ENCODE measurements around the gene C2CD4B. TPM values are rescaled to one million over a fixed set of nuclear protein-coding genes. Genes with fewer than 3 reads are reported as not detected.

C2CD4B gene
- polyA plus RNA-seq, 1 donor (not counting 4 experiments of a cell fraction or from before 2014, with no cell fraction given) = not detected

- H3K4me2 ChIP-seq (ENCODE audit: control insufficient read depth, extremely low read depth, insufficient read depth, low read depth, low read length) = no peak overlapping the region
These were observed 27.0 kb downstream of the C2CD4B start for GRCh38 chr15:62138124-62138523.

GRCh38 chr15:62136911-62137865, 27.9 kb downstream of the C2CD4B start:
- Histone ChIP-seq H3K36me3 (ENCODE audit: control insufficient read depth in 2 of 2, extremely low read depth in 1 of 2, insufficient read depth in 2 of 2, low read length in 2 of 2) (no peaks in the 10 kb centered on the region), H3K9ac (ENCODE audit: control insufficient read depth, extremely low read depth, insufficient read depth, low read length) (no peak overlapping the region), H4K20me1 (ENCODE audit: control insufficient read depth, extremely low read depth, insufficient read depth, low read length) (no peaks in the 10 kb centered on the region), H3K79me2 (ENCODE audit: control insufficient read depth, insufficient read depth, low read length) (no peaks in the 10 kb centered on the region), H3K9me3 (ENCODE audit: control insufficient read depth, low read depth, low read length) (no peaks in the 10 kb centered on the region), H3K27ac (ENCODE audit: control insufficient read depth, insufficient read depth, low read length) (no peak overlapping the region), H3K4me1 (ENCODE audit: control insufficient read depth, extremely low read depth, insufficient read depth, low read length) (peaks cover 13% of the 10 kb centered on the region), H3K4me2 (ENCODE audit: control insufficient read depth, extremely low read depth, insufficient read depth, low read depth, low read length) (no peak overlapping the region), H3K9me1 (ENCODE audit: control insufficient read depth, extremely low read depth, insufficient read depth, low read length) (no peaks in the 10 kb centered on the region), H3K4me3 (ENCODE audit: control insufficient read depth in 2 of 3, extremely low read depth in 1 of 3, insufficient read depth in 2 of 3, low read depth in 1 of 3, low read length in 3 of 3) (no peak overlapping the region), H2AFZ (ENCODE audit: control insufficient read depth, low read length) (no peak overlapping the region), H3K27me3 (ENCODE audit: control insufficient read depth, extremely low read depth, insufficient read depth, low read length) (no peaks in the 10 kb centered on the region)
- DNase-seq (ENCODE audit: low read depth, low spot score) = no peak
- TF ChIP-seq EZH2 (IDR thresholded peaks at IDR 0.05; ENCODE audit: low read length) = no peak
- TF ChIP-seq, protein P1, sequence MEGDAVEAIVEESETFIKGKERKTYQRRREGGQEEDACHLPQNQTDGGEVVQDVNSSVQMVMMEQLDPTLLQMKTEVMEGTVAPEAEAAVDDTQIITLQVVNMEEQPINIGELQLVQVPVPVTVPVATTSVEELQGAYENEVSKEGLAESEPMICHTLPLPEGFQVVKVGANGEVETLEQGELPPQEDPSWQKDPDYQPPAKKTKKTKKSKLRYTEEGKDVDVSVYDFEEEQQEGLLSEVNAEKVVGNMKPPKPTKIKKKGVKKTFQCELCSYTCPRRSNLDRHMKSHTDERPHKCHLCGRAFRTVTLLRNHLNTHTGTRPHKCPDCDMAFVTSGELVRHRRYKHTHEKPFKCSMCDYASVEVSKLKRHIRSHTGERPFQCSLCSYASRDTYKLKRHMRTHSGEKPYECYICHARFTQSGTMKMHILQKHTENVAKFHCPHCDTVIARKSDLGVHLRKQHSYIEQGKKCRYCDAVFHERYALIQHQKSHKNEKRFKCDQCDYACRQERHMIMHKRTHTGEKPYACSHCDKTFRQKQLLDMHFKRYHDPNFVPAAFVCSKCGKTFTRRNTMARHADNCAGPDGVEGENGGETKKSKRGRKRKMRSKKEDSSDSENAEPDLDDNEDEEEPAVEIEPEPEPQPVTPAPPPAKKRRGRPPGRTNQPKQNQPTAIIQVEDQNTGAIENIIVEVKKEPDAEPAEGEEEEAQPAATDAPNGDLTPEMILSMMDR (optimal IDR thresholded peaks at IDR 0.05 in 1 of 3, IDR thresholded peaks at IDR 0.05 in 1 of 3, conservative IDR thresholded peaks at IDR 0.05 in 1 of 3; ENCODE audit: extremely low read depth in 1 of 3, insufficient read depth in 2 of 3, low read length in 3 of 3) = no peak
- dilution Hi-C loops (cut with MboI; ENCODE audit: extremely low pct_ligation_motif_present, low sequenced_read_pairs) = no loop called here
- no peak for FAIRE-seq

More at GRCh38 chr15:62138124-62138523, 27.0 kb downstream of the C2CD4B start:
- Histone ChIP-seq H3K4me1 (ENCODE audit: control insufficient read depth, extremely low read depth, insufficient read depth, low read length) (peaks cover 13% of the 10 kb centered on the region), H3K9ac (ENCODE audit: control insufficient read depth, extremely low read depth, insufficient read depth, low read length) (no peak overlapping the region), H2AFZ (ENCODE audit: control insufficient read depth, low read length) (no peak overlapping the region), H3K79me2 (ENCODE audit: control insufficient read depth, insufficient read depth, low read length) (no peaks in the 10 kb centered on the region), H3K9me3 (ENCODE audit: control insufficient read depth, low read depth, low read length) (no peaks in the 10 kb centered on the region), H3K4me3 (ENCODE audit: control insufficient read depth in 2 of 3, extremely low read depth in 1 of 3, insufficient read depth in 2 of 3, low read depth in 1 of 3, low read length in 3 of 3) (no peak overlapping the region), H3K27ac (ENCODE audit: control insufficient read depth, insufficient read depth, low read length) (no peak overlapping the region), H3K27me3 (ENCODE audit: control insufficient read depth, extremely low read depth, insufficient read depth, low read length) (no peaks in the 10 kb centered on the region), H3K9me1 (ENCODE audit: control insufficient read depth, extremely low read depth, insufficient read depth, low read length) (no peaks in the 10 kb centered on the region), H3K36me3 (ENCODE audit: control insufficient read depth in 2 of 2, extremely low read depth in 1 of 2, insufficient read depth in 2 of 2, low read length in 2 of 2) (no peaks in the 10 kb centered on the region), H4K20me1 (ENCODE audit: control insufficient read depth, extremely low read depth, insufficient read depth, low read length) (no peaks in the 10 kb centered on the region)
- no peak for FAIRE-seq
- dilution Hi-C loops (cut with MboI; ENCODE audit: extremely low pct_ligation_motif_present, low sequenced_read_pairs) = no loop called here
- TF ChIP-seq EZH2 (IDR thresholded peaks at IDR 0.05; ENCODE audit: low read length) = no peak
- TF ChIP-seq, protein P1 (optimal IDR thresholded peaks at IDR 0.05 in 1 of 3, IDR thresholded peaks at IDR 0.05 in 1 of 3, conservative IDR thresholded peaks at IDR 0.05 in 1 of 3; ENCODE audit: extremely low read depth in 1 of 3, insufficient read depth in 2 of 3, low read length in 3 of 3) = no peak
- DNase-seq (ENCODE audit: low read depth, low spot score) = no peak
